NCI-H2107 treated with DMSO at 0.1 percent for 48 hours (cell line): ENCODE results near the gene ZMYM5.
"Not testable (repeated sequence)": the region's sequence is repeated elsewhere in the genome, so short reads cannot be mapped to it uniquely, and the experiment has no call there.

Source experiments
- DNase-seq: peaks from one replicate; lab custom pipeline; 2025; ENCODE audit not compliant: unreplicated experiment; lab: John Stamatoyannopoulos, UW

Gene ZMYM5

GRCh38 chr13:19863323-19864023 is at the start of gene ZMYM5:
TSS of gene ZMYM5 (minus strand) at chr13:19863649. CDS start at chr13:19852180, 11,469 bp downstream.
- DNase-seq: peak; percentile 92

DNA sequence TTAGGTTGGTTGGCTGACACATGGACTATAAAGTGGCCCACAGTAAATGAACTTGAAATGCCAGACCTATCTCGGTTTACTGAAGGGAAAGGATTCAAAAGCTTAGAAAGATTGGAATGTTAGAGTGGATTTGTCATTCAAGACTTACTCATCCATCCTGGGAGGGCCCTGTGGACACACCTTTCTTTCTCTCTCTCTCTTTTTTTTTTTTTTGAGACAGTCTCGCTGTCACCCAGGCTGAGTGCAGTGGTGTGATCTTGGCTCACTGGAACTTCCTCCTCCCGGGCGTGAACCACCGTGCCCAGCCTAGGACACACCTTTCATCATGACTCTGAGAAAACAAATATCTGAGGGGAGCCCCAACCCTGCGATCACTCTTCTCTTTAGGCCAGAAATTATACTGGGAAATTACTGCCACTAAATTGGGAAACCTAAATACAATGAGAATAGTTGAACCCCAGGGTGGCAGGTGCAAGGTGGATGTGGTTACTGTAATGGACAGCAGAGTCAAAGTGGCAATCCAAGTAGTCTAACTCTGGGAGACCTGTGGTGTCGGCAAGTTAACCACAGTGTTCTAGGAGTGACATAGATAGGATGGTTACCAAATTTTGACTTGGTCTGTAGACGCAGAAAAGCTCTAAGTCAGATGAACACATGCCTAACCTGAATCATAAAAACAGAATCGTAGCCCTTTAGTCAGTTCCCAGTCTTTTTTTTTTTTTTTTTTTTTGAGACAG is 47.1 kb upstream of the ZMYM5 start:
- no peak for DNase-seq

DNA sequence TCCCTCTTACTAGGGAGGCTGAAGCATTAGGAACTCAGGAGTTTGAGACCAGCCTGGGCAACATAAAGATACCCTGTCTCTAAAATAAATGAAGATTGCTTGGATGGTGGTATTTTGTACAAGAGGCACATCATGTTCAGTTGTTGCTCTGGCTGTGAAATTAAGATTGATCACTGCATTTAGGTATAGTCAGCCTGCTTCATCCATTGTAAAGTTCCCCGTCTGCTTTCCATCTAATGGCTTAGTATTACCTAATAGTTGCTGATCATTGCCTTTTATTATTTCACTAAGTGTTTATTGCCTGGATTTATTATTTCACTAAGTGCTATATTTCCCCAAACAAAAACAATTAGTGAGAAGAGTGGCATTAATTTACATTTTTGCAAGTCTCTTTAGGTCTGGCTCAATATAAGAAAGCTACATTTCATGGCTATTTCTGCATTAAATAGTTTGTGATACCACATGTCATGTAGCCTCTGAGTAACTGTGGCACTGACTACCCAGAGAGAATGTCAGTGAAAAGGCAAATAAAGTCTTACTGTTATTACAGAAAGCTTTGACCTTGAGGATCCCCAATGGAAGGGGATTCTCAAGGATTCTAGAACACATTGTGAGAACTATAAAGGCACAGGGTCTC is 45.0 kb upstream of the ZMYM5 start:
- DNase-seq: no peak

- not testable (repeated sequence) for DNase-seq
Measured at GRCh38 chr13:19905487-19906195, 42.2 kb upstream of the ZMYM5 start.

DNA sequence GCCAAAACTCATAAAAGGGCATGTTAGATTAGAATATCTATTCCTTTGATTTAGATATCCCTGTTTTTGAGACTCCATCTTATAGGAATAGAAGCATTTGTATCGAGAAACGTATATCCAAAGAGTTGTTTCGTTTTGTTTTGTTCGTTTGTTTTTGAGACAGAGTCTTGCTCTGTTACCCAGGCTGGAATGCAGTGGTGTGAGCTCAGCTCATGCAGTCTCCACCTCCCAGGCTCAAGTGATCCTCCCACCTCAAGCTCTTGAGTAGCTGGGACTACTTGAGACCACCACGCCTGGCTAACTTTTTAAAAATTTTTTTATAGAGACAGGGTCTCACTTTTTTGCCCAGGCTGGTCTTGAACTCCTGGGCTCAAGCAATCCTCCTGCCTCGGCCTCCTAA is 26.6 kb upstream of the ZMYM5 start:
- no peak for DNase-seq

GRCh38 chr13:19888799-19889198 is 25.4 kb upstream of the ZMYM5 start:
- no peak for DNase-seq

DNA sequence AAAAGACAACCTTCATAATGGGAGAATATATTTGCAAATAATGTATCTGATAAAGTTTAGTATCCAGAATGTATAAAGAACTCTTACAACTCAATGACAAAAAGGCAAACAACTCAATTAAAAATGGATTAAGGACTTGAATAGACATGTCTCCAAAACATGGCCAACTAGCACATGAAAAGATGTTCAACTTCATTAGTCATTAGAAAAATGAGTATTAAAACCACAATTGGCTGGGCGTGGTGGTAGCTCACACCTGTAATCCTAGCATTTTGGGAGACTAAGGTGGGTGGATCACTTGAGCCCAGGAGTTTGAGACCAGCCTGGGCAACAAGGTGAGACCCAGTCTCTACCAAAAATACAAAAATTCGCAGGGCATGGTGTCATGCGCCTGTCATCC is 18.8 kb upstream of the ZMYM5 start:
- no peak for DNase-seq

DNA sequence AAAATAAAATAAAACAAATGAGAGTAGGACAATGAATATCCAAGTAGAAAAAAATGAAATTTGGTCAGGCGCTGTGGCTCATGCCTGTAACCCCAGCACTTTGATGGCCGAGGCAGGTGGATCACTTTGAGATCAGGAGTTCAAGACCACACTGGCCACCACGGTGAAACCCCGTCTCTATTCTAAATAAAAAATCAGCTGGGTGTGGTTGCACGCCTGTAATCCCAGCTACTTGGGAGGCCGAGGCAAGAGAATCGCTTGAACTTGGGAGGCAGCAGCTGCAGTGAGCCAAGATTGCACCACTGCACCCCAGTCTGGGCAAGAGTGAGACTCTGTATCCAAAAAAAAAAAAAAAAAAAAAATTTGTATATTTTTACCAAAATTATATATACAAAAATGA is 18.2 kb upstream of the ZMYM5 start:
- DNase-seq: no peak

- DNase-seq: peak; percentile 48
Measured at GRCh38 chr13:19864746-19865309, 1.4 kb upstream of the ZMYM5 start.

- DNase-seq: no peak
Measured at GRCh38 chr13:19864024-19864745, 736 bp upstream of the ZMYM5 start.

GRCh38 chr13:19862481-19863313 is 752 bp downstream of the ZMYM5 start:
- DNase-seq: peak; percentile 14

DNA sequence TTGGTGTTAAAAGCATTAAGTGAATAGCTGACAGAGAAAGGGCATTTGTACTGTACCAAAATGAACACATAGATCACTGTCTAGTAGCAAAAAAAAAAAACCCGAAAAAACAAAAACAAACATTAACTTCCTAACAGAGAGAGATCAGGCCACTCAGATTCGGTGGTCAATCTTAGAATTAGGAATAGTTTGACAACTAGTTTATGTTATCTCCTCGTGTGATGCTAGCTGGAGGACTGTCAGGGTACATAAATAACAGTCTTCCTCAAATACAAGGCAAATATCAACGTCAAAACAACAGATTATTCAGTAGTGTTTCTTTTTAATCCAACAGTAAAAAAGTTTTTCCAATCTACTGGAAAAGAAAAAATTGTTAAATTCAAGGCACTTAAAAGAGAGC is 1.7 kb downstream of the ZMYM5 start:
- no peak for DNase-seq

DNA sequence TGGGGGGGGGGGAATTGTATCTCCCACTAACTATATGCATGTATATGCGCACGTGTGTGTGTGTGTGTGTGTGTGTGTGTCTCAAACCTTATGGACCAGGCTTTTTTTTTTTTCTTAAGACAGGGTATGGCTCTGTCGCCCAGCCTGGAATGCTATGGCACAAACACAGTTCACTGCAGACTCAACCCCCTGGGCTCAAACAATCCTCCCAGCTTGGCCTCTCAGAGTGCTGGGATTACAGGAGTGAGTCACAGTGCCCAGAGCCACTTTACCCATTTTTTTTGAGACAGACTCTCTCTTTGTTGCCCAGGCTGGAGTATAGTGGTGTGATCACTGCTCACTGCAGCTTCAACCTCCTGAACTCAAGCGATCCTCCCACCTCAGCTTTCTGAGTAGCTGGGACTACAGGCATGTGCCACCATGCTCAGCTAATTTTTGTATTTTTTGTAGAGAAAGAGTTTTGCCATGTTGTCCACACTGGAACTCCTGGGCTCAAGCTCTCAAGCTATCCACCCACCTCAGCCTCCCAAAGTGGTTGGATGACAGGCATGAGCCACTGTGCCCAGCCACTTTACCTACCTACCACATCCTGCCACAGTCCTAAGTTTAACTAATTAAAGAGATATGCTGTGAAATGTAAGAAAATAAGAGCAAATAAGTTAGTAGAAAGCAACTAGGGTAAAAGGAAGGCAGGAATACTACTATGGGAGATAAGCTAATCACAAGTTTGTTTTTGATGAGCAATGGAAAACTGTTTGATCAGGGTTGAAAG is 2.4 kb downstream of the ZMYM5 start:
- no peak for DNase-seq

GRCh38 chr13:19857637-19858036 is 5.8 kb downstream of the ZMYM5 start:
- DNase-seq: not testable (repeated sequence)

- no peak for DNase-seq
Measured at GRCh38 chr13:19852766-19853165, 10.7 kb downstream of the ZMYM5 start.

GRCh38 chr13:19845758-19846157 is 17.7 kb downstream of the ZMYM5 start:
- no peak for DNase-seq

- DNase-seq: no peak
Measured at GRCh38 chr13:19838865-19839275, 24.6 kb downstream of the ZMYM5 start.

DNA sequence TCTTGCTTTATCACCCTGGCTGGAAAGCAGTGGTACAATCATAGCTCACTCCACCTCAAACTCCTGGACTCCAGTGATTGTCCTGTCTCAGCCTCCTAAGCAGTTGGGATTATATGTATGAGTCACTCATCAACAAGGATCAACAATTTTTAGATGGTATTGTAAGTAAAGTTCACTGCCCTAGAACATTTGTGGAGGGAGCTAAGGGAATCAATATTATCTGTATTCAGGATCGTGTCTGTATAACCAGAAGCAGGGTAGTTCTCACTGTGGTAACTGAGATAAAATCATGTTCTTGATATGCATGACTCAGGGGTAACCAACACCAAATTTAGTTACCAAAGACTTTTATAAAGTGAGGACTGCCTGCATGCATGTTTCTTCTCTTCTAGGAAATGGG is 27.0 kb downstream of the ZMYM5 start:
- DNase-seq: no peak

DNA sequence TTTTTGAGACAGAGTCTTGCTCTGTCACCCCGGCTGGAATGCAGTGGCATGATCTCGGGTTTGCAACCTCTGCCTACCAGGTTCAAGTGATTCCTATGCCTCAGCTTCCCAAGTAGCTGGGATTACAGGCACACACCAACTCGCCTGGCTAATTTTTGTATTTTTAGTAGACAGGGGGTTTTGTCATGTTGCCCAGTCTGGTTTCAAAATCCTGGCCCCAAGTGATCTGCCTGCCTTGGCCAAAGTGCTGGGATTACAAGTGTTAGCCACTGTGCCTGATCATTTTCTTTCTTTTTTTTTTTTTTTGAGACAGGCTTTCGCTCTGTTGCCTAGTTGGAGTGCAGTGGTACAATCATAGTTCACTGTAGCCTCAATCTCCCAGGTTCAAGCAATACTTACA is 28.7 kb downstream of the ZMYM5 start:
- no peak for DNase-seq
